Uterus (tissue), 4 donors: ENCODE measurements around the gene AP3B1. TPM values are rescaled to one million over a fixed set of nuclear protein-coding genes. Genes with fewer than 3 reads are reported as not detected.

ENCODE experiments used
- DNase-seq, 2 donors: peaks; one replicate each; pipeline ENCODE4 v3.0.0-alpha.2; 2019 to 2020
- H3K27ac ChIP-seq, 2 donors: fragments of 200-600 bp; sonication (generic); 1 replicate in 1 of 2; 2 replicates in 1 of 2; pipeline ENCODE4 v1.5.1; 2016 to 2018
- H3K27me3 ChIP-seq, 2 donors: fragments of 200-600 bp; sonication (generic); one replicate each; pipeline ENCODE4 v1.5.1; 2018 to 2019; ENCODE audit warnings: control low read depth in 1 of 2
- H3K36me3 ChIP-seq, 2 donors: fragments of 200-600 bp; sonication (generic); one replicate each; pipeline ENCODE4 v1.5.1; 2019; ENCODE audit warnings: control low read depth in 1 of 2
- H3K4me1 ChIP-seq, 2 donors: fragments of 200-600 bp; sonication (generic); one replicate each; pipeline ENCODE4 v1.5.1; 2018 to 2019; ENCODE audit warnings: control low read depth in 1 of 2
- H3K4me3 ChIP-seq, 2 donors: fragments of 200-600 bp; sonication (generic); 1 replicate in 1 of 2; 2 replicates in 1 of 2; pipeline ENCODE4 v1.5.1; 2018 to 2019; ENCODE audit warnings: mild to moderate bottlenecking in 1 of 2
- H3K9me3 ChIP-seq, 2 donors: fragments of 200-600 bp; sonication (generic); one replicate each; pipeline ENCODE4 v1.5.1; 2019; ENCODE audit warnings: control low read depth in 1 of 2
- POLR2A ChIP-seq, 2 donors: fragments of 450-650 bp; IDR thresholded peaks; one replicate each; pipeline ENCODE4 v1.6.1; 2016; ENCODE audit warnings: antibody characterized with exemption in 2 of 2, mild to moderate bottlenecking in 1 of 2, moderate library complexity in 1 of 2
- intact Hi-C: fragments of 100-400 bp; cut with DNase I; formaldehyde crosslinking; loops from one replicate; pipeline ENCODE4 v1.15.1; 2023; ENCODE audit warnings: low total_unique reads
- total RNA-seq, 4 donors: library from RNA; depleted of rRNA in 3 of 4; stranded (reverse); fragments of >200 nt in 3 of 4; gene quantifications; one replicate each; pipeline versions ENCODE4 v1.1.0 to v1.2.4, GENCODE V29; 2014 to 2023
- TF ChIP-seq, protein P1 (sequence below), 4 experiments: fragments of 200-600 bp in 2 of 4; fragments of 450-650 bp in 2 of 4; sonication (generic) in 2 of 4; IDR thresholded peaks; one replicate each; pipeline ENCODE4 v1.5.1; 2016 to 2019; ENCODE audit warnings: antibody characterized with exemption in 4 of 4, mild to moderate bottlenecking in 2 of 4, moderate library complexity in 1 of 4
- donor health status: DM: yes; HTN: yes; CAD: no.

AP3B1 gene
- total RNA-seq, 4 donors from 2014 or later, result 15.9 to 67.1 (median 33.4) TPM

GRCh38 chr5:77974576-77974975 is 319.9 kb downstream of the AP3B1 start:
- H3K9me3 ChIP-seq, result no peaks in the 10 kb centered on the region
- TF ChIP-seq POLR2A (IDR thresholded peaks at IDR 0.05), result no peak
- TF ChIP-seq, protein P1, sequence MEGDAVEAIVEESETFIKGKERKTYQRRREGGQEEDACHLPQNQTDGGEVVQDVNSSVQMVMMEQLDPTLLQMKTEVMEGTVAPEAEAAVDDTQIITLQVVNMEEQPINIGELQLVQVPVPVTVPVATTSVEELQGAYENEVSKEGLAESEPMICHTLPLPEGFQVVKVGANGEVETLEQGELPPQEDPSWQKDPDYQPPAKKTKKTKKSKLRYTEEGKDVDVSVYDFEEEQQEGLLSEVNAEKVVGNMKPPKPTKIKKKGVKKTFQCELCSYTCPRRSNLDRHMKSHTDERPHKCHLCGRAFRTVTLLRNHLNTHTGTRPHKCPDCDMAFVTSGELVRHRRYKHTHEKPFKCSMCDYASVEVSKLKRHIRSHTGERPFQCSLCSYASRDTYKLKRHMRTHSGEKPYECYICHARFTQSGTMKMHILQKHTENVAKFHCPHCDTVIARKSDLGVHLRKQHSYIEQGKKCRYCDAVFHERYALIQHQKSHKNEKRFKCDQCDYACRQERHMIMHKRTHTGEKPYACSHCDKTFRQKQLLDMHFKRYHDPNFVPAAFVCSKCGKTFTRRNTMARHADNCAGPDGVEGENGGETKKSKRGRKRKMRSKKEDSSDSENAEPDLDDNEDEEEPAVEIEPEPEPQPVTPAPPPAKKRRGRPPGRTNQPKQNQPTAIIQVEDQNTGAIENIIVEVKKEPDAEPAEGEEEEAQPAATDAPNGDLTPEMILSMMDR (IDR thresholded peaks at IDR 0.05), result no peak
- no peaks in the 10 kb centered on the region for H3K36me3 ChIP-seq
- H3K27ac ChIP-seq, result no peak overlapping the region
- H3K4me1 ChIP-seq, result no peaks in the 10 kb centered on the region
- no peak for DNase-seq
- intact Hi-C loops, result no loop called here
- no peak overlapping the region for H3K4me3 ChIP-seq
- peaks cover 0 to 29% of the 10 kb centered on the region in 2 donors for H3K27me3 ChIP-seq

GRCh38 chr5:77973253-77973609 is 321.3 kb downstream of the AP3B1 start:
- intact Hi-C loops, result no loop called here
- H3K9me3 ChIP-seq, result no peaks in the 10 kb centered on the region
- no peak overlapping the region for H3K4me3 ChIP-seq
- DNase-seq, result no peak
- TF ChIP-seq, protein P1 (IDR thresholded peaks at IDR 0.05), result no peak
- no peak for TF ChIP-seq POLR2A (IDR thresholded peaks at IDR 0.05)
- H3K36me3 ChIP-seq, result no peaks in the 10 kb centered on the region
- no peaks in the 10 kb centered on the region for H3K4me1 ChIP-seq
- peaks cover 0 to 32% of the 10 kb centered on the region in 2 donors for H3K27me3 ChIP-seq
- H3K27ac ChIP-seq, result no peak overlapping the region

GRCh38 chr5:77972469-77973252 is 321.8 kb downstream of the AP3B1 start:
- Histone ChIP-seq H3K27me3 (peaks cover 0 to 32% of the 10 kb centered on the region in 2 donors), H3K4me1 (no peaks in the 10 kb centered on the region), H3K27ac (no peak overlapping the region), H3K36me3 (no peaks in the 10 kb centered on the region), H3K9me3 (no peaks in the 10 kb centered on the region), H3K4me3 (peak overlapping the region in 1 of 2 donors; percentile 25)
- TF ChIP-seq POLR2A (IDR thresholded peaks at IDR 0.05), result no peak
- TF ChIP-seq, protein P1 (IDR thresholded peaks at IDR 0.05), result no peak
- intact Hi-C loops, result no loop called here
- no peak for DNase-seq

DNA sequence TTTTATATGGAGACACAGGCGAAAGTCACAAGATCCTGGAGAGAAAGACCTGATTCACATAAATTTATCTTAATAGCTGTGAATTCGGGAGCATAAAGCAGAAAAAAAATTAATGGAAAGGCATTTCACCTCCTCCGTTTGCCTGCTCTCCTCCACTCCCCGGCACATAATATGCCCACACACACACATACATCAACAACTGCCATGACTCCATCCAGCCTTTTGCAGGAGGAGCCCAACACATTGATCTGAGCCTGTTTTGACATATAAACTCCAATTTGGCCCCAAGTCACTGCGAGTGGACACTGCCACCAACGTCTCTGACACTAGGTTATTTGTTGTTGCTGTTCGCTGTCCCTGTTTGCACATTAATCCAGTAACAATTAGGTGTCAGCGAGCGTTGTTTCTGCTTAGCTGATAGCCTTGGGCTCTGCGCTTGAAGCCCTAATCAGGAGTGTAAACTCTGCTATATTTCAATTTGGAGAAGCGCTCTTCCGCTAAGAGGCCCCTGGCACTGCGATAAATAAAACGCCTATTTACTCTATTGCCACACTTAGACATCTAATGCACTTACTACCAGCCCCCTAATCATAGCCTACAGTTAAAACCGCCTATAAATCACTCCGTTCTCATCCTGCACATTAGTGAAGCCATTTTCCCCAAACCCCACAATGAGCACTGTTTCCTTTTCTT is 322.6 kb downstream of the AP3B1 start:
- DNase-seq, result no peak
- H3K27me3 ChIP-seq, result peaks cover 0 to 32% of the 10 kb centered on the region in 2 donors
- no peak overlapping the region for H3K27ac ChIP-seq
- no peaks in the 10 kb centered on the region for H3K4me1 ChIP-seq
- H3K4me3 ChIP-seq, result peak overlapping the region in 1 of 2 donors; percentile 25
- TF ChIP-seq, protein P1 (IDR thresholded peaks at IDR 0.05), result no peak
- H3K36me3 ChIP-seq, result no peaks in the 10 kb centered on the region
- intact Hi-C loops, result no loop called here
- no peaks in the 10 kb centered on the region for H3K9me3 ChIP-seq

DNA sequence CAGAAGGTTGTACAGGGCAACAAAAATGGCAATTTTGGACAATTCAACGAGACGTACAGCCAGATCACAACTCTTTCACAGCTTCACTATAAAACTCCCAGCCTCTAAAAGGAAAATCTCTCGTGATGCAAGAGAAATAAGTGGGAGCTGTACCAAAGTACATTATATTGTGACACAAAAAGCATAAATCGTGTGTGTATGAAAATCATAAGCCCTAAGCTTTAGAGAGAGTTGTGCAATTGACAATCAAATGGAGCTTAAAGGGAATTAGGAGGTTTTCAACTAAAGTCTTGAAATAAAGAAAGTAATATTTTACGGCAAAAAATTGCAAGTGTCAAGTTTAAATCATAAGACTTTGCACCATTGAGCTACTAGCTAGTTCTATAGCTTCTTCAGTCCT is 323.6 kb downstream of the AP3B1 start:
- no peaks in the 10 kb centered on the region for H3K36me3 ChIP-seq
- H3K27me3 ChIP-seq, result peaks cover 0 to 32% of the 10 kb centered on the region in 2 donors
- intact Hi-C loops, result no loop called here
- no peak overlapping the region for H3K27ac ChIP-seq
- H3K4me3 ChIP-seq, result no peak overlapping the region
- no peaks in the 10 kb centered on the region for H3K4me1 ChIP-seq
- no peak for DNase-seq
- no peaks in the 10 kb centered on the region for H3K9me3 ChIP-seq
- TF ChIP-seq, protein P1 (IDR thresholded peaks at IDR 0.05), result no peak
- no peak for TF ChIP-seq POLR2A (IDR thresholded peaks at IDR 0.05)
